CD4-positive, alpha-beta T cell treated with Interleukin-4 for 4 hours (primary cell): ENCODE data around the gene PTPN3.

Source experiments
- DNase-seq: peaks from one replicate; pipeline ENCODE4 v3.0.0-alpha.2; 2020

The PTPN3 gene

DNA sequence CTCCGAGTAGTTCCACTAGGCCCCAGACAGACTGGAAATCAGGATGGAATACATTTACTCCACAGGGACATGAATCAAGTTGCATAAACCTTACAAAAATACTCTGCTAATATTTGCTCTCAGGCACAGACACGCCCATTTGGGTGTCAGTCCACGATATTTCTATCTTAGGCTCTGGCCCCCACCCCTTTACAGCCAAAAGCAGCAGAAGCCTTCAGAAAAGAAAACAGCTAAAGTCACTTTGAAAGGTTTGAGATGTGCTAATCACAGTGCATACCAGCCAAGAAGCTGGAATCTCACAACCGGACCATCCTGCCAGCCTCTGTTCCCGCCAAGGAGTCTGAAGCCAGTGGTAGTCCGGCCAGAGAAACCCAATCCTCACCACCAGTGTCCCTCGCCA, 22.6 kb downstream of the PTPN3 start:
- DNase-seq, result no peak

- DNase-seq, result no peak
Measured at GRCh38 chr9:109474944-109475343, 23.2 kb downstream of the PTPN3 start.

DNA sequence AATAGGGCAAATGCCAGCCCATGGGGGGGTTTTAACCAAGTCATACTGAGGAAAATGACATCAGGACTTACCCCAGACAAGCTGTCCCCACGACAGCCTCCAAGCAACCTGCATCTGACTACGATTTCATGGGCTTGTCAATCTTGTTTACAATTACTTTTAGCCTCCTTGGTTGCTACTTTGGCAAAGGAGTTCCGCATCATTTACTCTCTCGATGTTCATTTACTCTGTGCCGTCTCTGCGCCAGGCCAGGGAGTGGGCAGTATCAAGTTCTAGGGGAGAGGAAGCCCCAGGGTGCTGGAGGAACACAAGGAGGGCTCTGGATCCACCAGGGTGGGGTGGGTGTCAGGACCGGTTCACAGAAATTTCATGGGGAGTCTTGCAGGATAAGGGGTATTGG, 23.9 kb downstream of the PTPN3 start:
- no peak for DNase-seq

DNA sequence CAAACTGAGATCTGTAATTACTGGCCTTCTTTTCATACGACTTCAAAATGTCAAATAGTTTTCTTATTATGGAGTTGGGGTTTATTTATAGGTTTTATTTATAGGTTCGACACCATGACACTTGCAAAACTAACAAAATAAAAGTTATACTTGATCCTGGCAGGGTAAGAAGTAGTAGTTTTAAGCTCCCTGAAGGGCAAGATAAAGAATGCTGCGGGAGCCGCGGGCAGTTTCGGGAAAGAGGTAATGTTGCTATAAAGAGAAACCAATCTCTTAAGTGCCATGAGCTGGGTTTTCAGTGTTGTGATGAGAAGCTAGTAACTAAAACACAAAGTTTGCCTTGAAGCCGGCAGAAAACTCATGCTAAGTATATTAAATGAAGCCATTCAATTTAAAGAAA, 24.8 kb downstream of the PTPN3 start:
- DNase-seq, result no peak

DNA sequence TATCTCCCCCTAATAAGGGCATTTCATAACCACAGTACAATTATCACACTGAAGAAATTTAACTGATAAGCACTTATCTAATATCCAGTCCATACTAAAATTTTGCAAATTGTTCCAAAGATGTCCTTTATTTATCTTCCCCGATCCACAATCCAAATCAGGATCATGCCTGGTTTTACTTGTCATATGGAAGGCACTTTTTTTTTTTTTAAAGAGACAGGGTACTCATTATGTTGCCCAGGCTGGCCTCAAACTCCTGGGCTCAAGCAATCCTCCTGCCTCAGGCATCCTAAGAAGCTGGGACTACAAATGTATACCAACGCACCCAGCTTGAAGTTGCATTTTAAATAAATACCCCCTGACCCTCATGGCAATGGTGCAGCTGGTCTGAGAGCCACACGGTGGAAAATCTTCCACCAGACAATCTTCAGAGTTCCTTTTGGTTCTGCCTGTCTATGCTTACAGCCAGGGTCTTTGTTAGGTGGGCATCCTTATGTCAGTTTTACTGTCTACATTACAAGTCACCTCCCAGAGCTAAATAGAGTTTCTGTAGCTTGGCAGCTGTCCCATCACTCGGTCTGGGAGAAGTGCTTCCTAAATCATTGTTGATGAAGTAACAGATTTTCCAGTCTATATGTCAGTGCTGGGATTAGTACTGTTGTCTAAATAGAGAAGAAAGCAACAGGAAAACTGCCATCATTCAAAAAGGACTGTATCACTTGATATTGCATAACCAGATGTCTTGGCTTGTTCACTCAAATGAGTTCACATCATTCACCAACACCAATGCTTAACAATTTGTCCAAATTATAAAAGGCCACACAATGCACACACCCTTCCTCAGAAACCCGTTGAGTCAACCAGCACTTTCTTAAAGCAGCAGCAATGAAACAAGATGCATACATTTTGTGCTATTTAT, 26.4 kb downstream of the PTPN3 start:
- DNase-seq, result no peak

DNA sequence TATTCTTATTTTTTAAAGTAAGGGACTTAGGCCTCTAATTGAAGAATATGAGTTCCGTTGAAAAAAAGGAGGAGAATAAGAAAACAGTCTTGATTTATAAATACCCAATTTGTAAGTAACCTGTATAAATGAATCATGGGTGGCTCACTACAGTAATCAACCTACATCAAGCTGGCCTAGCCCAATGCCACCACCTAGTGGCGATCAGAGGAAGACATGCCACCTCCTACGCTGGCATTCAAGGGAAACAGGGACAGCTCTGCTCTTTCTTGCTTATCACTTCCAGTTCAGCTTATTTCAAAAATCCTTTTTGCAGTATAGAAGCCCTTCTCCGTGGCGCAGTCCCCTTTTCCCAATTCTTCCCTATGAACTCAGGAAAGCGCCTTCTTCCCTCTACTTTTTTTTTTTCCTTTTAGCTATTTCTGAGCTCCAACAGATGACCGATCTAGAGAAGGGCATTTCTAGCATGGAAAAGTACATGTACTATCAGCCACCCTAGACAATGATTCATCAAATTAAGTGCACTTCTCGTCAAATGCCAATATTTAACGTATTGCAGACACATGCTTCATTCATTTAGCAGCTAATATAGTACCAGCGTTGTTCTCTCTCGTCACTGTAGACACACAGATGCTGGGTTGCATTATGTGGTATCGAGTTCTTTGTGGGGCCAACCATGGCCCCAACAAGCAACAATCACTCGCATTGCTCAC, 28.3 kb downstream of the PTPN3 start:
- peak; percentile 47 for DNase-seq

- no peak for DNase-seq
Measured at GRCh38 chr9:109468927-109469326, 29.2 kb downstream of the PTPN3 start.

DNA sequence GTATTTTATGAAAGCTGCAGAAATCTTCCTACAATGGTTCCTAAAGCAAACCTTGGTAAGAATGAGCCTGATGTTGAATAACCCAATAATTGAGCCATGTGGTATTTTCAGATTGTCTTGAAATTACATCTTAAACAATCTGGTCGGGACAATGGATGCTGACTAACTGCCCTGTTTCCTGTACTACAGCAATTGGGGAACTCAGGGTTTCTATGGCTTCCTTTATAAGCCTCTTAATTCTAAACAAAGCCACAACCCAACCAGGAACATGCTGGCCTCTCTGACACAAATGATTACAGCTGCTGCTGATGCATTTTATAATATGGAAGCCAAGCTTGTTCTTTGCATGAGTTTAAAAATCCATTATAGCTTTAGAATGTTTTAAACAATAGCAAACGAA, 30.2 kb downstream of the PTPN3 start:
- no peak for DNase-seq

- no peak for DNase-seq
Measured at GRCh38 chr9:109466623-109467590, 31.2 kb downstream of the PTPN3 start.

DNA sequence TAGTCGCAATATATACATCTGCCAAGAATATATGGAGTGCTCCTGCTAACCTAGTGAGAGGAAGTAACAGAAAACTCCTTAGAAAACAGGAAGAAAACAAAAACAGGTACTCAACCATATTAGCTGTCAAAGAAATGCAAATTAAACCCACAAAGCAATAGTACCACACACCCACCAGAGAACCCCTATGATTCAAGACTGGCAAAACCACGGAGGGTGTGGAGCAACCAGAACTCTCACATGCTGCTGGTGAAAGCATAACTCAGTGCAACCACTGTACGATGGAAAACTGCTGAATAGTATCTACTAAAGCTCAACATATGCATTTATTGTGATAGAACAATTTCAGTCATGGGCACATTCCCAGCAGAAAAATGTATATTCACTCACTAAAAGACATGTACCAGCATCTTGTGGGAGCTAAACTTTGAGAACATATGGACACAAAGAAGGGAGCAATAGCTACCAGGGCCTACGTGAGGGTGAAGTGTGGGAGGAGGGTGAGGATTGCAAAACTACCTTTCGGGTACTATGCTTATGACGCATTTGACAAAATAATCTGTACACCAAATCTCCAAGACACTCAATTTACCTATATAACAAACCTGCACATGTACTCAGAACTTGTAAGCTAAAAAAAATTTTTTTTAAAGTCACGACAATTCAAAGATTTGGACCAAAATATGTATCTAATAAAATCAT, 34.0 kb downstream of the PTPN3 start:
- no peak for DNase-seq

DNA sequence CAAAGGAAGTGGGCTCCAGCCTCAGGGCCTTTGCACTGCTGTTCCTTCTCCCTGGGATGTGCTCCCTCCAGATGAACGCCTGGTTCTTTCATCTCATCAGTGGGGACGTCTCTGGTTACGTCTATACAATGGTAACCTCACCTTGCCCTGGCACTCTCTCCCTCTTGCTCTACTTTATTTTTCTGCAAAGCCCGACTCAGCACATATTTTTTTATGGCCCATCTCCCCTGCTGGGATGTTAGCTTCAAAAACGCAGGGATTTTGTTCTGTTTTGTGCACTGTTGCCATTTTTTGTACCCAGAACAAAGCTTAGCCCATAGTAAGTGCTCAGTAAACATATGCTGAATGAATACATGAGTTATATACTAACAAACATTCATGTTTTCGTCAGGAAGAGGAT, 37.5 kb downstream of the PTPN3 start:
- DNase-seq, result no peak

DNA sequence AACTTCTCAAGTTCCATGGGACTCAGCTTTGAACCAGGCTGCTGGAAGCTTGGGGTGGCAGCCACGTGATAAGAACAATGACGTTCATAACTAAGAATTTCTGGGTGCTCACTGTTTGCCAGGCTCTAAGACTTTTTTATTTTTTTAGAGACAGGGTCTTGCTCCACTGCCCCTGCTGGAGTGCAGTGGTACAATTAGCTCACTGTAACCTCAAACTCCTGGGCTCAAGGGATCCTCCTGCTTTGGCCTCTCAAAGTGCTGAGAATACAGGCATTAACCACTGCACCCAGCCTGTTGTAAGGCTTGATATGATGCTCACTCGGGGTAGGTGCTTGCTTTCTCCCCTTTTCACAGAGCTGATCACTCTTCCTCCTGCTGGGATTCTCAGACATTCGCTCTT, 38.7 kb downstream of the PTPN3 start:
- no peak for DNase-seq

DNA sequence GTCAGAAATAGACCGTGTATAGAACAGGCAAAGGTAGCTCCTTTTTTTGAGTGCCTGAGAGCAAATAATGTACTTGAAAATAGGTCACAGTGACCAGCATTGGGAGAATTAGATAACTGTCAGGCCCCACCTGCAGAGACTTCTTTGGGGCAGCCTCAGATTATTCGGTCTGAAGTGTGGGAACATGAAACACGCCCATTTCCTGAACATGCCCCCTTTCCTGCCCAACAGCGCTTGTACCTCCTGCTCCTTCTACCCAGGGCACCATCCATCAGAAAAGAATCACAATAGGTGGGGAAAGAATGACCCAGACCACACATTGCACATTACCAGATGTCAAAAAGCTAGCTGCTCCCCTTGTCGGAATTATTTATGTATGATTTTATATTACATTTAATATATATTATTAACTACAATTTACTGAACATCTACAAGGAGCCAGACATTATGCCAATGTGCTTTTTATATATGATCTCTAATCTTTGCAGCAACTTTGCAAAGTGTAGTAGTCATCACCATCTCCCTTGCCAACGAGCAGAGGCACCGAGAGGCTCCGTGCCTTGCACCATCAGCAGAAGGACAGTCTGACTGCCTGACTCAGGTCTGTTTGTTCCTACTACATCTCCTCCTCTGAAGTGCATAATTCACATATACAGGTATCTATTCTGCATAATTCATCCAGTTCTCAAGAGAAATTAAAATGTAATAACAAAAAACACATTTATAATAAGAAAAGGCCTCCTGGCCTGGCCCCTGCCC, 39.5 kb downstream of the PTPN3 start:
- no peak for DNase-seq

- no peak for DNase-seq
Measured at GRCh38 chr9:109456811-109457210, 41.3 kb downstream of the PTPN3 start.

GRCh38 chr9:109455861-109456260, 42.2 kb downstream of the PTPN3 start:
- no peak for DNase-seq

DNA sequence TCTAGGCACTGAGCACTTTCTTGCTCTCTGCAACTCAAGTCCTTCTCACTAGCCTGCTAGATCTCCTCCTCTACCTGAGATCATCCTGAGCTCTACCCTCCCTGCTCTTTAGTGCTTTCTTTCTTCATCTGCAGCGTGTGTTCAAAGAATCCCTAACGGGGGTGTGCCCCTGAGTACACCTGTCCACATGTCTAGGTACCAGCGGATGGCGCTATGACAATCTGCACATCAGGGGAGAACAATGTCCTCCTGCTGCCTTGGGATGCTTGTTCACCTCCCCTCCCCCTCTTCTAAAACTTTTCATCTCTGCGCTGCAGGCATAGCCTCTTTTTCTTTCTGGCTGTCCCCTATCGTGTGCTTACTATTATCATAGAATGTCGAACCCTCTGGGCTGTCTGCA, 42.7 kb downstream of the PTPN3 start:
- DNase-seq, result no peak

GRCh38 chr9:109454601-109455155, 43.4 kb downstream of the PTPN3 start:
- DNase-seq, result no peak

DNA sequence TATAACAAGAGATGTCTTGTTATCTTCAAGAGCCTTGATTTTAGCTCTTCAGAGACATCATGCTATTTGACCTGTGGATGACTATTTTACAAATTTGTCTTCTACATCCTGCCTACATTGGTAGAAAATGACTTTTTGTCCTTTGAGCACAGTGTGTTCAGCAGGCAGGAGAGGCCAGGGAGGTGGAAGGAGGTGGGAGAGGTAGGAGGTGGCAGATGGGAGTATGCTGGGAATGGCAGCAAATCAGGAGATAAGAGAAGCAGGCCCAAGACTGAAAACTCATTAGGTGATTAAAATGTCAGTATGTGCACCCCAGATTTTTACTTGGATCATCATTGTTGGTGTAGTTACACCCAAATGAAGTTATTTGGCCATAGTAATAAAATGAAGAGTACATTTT, 44.1 kb downstream of the PTPN3 start:
- DNase-seq, result no peak

DNA sequence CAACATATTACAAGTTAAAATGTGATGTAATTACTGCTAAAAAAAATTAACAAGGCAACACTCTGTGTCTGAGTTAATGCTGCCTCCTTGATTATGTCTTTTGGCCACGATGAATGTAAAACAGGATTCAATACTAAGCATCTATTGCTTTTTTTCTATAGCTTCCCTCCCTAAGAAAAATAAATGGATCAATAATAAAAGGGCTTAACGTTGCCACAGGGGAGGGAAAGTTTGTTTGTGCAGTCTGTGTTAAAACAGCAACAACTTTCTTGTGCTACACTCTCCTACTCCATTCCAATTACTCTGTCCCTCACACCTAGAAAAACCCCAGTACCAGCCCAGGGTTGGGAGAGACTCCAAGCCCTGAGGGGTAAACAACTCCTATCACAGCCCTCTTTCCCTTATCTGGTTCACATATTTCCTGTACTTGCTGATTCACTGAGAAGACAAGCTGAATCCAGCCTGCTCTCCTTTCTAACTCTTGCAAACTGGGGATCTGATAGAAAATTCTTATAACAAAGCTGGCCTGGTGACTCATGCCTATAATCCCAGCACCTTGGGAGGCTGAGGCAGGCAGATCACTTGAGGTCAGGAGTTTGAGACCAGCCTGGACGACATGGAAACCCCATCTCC, 44.8 kb downstream of the PTPN3 start:
- DNase-seq, result no peak

- DNase-seq, result no peak
Measured at GRCh38 chr9:109452761-109453160, 45.3 kb downstream of the PTPN3 start.
